ENCODE measurements around the gene NOG.

The NOG gene

DNA sequence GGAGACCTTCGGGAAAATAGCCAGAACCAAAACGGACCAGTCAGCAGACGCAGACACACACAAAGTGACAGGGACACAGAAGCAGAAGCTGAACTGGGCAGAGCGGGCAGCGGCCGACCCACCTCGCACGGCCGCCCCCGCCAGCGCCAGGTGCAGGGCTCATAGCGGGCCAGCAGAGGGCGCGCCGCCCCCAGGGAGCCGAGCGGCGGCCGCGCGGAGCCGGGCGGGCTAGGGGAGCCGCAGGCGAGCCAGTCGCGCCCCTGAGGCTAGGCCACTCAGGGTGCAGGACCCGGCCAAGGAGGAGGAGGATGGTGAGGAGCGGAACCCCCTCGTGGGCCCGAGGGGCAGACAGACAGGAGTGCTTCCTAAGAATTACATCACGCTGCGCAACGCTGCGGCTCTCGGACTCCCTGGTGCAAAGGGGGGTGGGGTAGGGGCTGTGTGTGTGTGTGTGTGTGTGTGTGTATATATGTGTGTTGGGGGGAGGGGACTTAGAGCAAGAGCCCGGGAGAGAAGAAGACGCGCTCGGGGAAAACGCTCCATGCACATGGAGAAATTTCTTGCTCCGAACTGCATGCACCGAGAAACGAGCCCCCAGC, 913 bp upstream of the NOG start:
- TF ChIP-seq POLR2A (IDR thresholded peaks at IDR 0.05; ENCODE audit: low read length), result no peak
- no peak for TF ChIP-seq GATA1 (IDR thresholded peaks at IDR 0.05; ENCODE audit: low read depth, low read length)
- DNase-seq, result peak; percentile 44 to 70

DNA sequence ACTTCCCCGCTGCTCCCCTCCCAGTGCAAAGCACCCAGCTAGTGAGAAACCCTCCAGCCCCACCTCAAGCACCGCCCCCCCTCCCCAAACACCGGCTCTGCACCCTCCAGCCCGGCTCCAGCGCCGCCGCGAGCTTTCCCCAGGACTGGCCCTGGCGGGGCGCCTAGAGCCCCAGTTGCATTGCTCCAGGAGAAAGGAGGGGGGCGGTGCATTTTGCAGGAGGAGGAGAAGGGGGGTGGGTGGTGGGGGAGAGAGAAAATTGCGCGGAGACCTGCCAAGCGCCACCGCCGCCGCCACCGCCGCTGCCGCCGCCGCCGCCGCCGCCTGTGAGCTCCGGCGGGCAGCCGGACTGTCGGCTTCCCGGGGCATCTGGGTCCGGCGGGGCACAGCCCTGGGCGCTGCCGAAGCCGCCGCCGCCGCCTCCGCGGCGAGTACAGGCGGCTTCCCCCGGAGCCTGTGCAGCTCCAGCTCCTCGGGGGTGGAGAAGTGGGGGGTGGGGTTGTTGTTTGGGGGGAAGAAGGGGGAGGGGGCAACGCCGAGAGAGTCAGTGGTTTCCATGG, 333 bp upstream of the NOG start:
- TF ChIP-seq GATA1 (IDR thresholded peaks at IDR 0.05; ENCODE audit: low read depth, low read length) (no peak), POLR2A (IDR thresholded peaks at IDR 0.05; ENCODE audit: low read length) (no peak)
- peak in 1 of 2 experiments; percentile 24 for DNase-seq

DNA sequence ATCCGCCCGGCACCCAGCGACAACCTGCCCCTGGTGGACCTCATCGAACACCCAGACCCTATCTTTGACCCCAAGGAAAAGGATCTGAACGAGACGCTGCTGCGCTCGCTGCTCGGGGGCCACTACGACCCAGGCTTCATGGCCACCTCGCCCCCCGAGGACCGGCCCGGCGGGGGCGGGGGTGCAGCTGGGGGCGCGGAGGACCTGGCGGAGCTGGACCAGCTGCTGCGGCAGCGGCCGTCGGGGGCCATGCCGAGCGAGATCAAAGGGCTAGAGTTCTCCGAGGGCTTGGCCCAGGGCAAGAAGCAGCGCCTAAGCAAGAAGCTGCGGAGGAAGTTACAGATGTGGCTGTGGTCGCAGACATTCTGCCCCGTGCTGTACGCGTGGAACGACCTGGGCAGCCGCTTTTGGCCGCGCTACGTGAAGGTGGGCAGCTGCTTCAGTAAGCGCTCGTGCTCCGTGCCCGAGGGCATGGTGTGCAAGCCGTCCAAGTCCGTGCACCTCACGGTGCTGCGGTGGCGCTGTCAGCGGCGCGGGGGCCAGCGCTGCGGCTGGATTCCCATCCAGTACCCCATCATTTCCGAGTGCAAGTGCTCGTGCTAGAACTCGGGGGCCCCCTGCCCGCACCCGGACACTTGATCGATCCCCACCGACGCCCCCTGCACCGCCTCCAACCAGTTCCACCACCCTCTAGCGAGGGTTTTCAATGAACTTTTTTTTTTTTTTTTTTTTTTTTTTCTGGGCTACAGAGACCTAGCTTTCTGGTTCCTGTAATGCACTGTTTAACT, 1.0 kb downstream of the NOG start:
- peak in 1 of 2 experiments; percentile 5 for DNase-seq
- TF ChIP-seq POLR2A (IDR thresholded peaks at IDR 0.05; ENCODE audit: low read length) (no peak), GATA1 (IDR thresholded peaks at IDR 0.05; ENCODE audit: low read depth, low read length) (no peak)

DNA sequence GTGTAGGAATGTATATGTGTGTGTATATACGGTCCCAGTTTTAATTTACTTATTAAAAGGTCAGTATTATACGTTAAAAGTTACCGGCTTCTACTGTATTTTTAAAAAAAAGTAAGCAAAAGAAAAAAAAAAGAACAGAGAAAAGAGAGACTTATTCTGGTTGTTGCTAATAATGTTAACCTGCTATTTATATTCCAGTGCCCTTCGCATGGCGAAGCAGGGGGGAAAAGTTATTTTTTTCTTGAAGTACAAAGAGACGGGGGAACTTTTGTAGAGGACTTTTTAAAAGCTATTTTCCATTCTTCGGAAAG, 1.6 kb downstream of the NOG start:
- TF ChIP-seq POLR2A (IDR thresholded peaks at IDR 0.05; ENCODE audit: low read length) (no peak), GATA1 (IDR thresholded peaks at IDR 0.05; ENCODE audit: low read depth, low read length) (no peak)

DNA sequence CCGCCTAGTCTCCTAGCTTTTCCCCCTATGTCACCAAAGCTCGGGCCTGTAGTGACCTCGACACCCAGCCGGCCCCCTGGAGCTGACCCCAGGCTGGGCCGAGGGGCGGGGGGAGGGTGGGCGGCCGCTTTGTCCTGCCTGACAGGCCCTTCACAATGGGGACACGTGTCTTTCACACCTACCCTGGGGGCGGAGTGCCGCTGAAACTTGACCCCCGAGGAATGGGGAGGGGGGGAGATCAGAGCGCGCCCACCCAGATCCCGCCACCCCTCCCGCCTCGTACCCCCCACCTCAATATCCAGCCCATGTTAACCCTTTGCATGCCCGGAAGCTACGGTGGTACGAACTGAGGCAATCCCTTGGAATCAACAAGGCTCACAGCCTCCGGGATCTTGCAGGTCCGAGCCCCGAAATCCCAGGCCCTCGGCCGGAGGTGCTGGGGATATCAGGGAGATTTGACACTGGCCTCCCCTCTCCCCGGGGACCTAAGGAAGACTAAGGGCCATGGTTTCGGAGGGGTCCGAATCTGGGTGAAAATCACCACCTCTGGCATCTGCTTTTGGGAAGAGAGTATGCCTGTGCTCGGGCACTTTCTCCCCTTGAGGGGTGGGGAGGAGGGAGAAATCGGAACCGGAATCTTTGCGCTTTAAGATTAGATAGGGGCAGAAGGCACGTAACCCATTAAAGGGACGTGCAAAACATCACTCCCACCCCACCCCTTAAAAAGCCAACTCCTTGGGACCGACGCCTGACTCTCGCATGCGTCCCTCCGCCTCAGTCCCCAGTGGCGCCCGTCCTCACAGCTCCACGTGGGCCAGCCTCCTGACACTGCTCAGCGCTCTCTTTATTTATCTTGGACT, 2.6 kb downstream of the NOG start:
- TF ChIP-seq POLR2A (IDR thresholded peaks at IDR 0.05; ENCODE audit: low read length), result no peak
- no peak for TF ChIP-seq GATA1 (IDR thresholded peaks at IDR 0.05; ENCODE audit: low read depth, low read length)
- no peak for DNase-seq

More for the DNA sequence above, 1.6 kb downstream of the NOG start:
- DNase-seq, result no peak

DNA sequence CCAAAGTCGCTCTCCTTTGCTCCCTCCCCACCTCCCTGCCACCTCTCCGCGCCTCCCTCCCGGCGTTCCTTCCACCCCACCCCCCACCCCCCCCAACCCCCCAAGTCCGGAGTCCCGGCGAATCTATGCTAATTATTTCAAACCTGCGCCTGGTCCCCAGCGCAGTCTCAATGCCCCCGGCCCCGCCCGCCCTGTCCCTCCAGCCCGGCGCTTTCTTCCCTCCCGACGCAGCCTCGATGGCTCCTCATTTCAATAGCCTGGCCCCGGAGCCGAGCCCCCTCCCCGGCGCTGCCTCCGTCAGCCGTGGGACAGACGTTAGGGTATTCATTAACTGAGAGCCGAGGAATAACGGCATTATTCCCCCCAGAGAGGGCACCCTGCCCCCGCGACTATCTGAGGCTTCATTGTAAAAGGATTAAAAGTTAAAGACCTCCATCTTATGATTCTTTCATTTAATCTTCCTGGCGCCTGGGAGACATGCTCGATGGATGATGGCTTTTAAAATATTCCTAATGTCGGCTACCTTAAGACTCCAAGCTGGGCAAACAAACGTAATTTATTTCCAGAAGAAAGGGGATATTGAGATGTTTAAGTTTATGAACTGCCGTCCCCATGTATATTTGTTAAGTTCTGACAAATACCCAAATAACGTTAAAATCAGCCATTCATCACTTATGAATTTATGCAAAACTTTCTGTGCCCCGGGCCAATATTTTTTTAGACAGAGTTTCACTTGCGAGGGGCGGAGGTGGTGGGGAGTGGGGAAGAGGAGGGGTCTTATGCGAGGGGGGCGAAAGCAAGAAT, 3.4 kb downstream of the NOG start:
- DNase-seq, result no peak
- TF ChIP-seq POLR2A (IDR thresholded peaks at IDR 0.05; ENCODE audit: low read length), result no peak
- TF ChIP-seq GATA1 (IDR thresholded peaks at IDR 0.05; ENCODE audit: low read depth, low read length), result no peak

DNA sequence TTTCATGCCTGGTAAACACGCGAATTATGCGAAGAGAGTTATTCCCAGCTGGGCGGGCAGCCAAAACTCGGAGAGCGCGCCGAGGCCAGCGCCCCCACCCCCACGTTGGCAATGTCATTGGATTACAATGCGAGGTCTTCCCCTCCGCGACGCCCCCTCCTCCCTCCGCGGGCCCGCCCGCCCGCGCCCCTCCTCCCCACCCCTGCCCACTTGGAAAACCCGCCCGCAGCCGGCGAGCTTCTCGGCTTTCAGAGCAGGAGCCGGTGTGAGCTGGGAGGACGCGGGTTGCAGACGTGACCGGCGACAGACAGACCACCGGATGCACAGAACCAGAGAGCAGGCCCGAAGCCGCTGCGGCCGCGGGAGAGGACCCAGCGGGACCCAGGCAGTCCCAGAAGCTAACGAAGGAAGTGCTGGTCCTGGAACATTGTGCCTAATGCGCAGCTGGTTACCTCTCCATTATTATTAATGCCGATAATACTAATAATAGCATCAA, 4.0 kb downstream of the NOG start:
- DNase-seq, result no peak
- TF ChIP-seq GATA1 (IDR thresholded peaks at IDR 0.05; ENCODE audit: low read depth, low read length) (no peak), POLR2A (IDR thresholded peaks at IDR 0.05; ENCODE audit: low read length) (no peak)

DNA sequence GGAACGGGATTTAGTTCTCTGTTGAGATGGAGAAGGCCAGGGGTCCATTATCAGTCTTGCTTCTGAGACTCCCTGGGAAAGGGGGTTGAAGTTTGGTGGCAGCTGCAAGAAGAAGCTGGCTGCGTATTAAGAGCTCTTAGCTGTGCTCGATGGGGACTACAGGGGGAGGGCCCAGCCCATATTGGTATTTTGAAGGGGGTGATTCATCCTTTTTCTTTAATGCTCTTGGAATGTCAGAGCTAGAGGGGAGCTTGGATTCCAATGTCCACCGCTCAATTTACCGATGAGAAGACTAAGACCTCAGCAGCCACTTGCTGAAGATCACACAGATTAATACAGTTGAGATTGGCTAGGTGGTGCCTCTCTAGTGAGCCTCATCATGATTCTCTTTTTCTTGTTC, 5.0 kb downstream of the NOG start:
- TF ChIP-seq POLR2A (IDR thresholded peaks at IDR 0.05; ENCODE audit: low read length) (no peak), GATA1 (IDR thresholded peaks at IDR 0.05; ENCODE audit: low read depth, low read length) (no peak)
- no peak for DNase-seq

DNA sequence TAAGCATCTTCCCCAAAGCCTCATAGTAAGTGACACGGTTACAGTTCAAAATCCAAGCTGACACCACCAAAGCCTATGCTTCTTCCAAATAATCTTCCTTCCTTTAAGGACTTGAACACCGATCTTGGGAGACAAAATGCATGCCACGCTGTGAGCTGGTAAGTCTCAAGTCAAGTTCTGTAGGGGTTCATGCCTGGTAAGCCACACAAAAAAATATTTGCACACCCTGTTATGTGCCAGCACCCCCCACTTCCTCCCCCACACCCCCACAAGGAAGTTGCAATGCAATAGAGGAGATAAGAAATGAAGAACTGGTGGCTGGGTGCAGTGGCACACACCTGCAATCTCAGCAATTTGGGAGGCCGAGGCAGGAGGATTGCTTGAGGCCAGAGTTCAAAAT, 5.6 kb downstream of the NOG start:
- TF ChIP-seq POLR2A (IDR thresholded peaks at IDR 0.05; ENCODE audit: low read length) (no peak), GATA1 (IDR thresholded peaks at IDR 0.05; ENCODE audit: low read depth, low read length) (no peak)
- DNase-seq, result no peak

DNA sequence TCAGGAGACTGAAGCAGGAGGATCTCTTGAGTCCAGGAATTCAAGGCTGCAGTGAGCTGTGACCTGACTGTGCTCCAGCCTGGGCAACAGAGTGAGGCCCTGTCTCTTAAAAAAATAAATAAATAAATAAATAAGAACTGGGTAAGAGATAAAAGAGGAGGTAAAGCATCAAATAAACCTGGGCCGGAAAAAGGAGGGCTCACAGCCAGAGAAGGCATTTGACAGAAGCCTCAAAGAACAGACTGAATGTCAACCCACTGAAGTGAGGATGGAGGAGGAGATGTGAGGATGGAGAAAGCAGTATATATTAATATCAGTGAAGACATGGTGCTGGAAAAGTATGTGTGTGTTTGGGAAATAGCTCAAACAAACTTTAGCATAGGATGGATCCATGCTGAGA, 6.1 kb downstream of the NOG start:
- DNase-seq, result no peak
- TF ChIP-seq POLR2A (IDR thresholded peaks at IDR 0.05; ENCODE audit: low read length), result no peak

DNA sequence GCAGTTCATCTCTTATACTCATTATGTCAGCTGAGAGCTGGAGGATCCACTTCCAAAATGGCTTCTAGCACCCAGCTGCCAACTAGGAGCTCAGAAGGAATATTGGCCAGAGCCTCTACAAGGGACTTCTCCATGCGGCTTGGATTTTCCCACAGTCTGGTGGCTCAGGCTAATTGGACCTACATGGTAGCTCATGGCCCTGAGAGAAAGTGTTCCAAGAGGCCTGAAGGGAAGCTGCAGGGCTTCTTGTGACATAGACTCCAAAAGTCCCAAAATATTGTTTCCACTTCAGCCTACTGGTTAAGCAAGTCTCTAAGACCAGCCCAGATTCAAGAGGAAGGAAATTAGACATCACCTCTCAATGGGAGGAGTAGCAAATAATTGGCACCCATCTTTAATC, 6.8 kb downstream of the NOG start:
- DNase-seq, result no peak
- TF ChIP-seq POLR2A (IDR thresholded peaks at IDR 0.05; ENCODE audit: low read length), result no peak
- TF ChIP-seq GATA1 (IDR thresholded peaks at IDR 0.05; ENCODE audit: low read depth, low read length), result no peak

DNA sequence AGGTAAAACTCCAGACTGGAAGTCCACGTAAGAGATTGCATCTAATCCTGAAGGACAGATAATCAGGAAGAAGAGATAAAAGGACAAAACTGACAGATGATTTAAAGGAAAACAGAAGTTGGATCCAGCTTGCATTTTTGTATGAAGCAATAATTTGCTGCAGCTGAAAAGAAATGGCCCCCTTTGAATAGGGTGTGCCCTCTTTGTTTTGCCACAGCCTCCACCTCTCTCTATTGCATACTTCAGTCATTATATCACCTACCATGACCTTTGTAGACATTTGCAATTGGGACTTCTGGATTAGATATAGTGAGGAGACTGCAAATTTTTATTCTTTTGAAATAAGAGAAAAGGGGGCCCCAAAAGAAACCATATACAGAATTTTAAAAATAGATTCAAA, 8.1 kb downstream of the NOG start:
- no peak for DNase-seq
- TF ChIP-seq GATA1 (IDR thresholded peaks at IDR 0.05; ENCODE audit: low read depth, low read length), result no peak
- no peak for TF ChIP-seq POLR2A (IDR thresholded peaks at IDR 0.05; ENCODE audit: low read length)
